ENCODE data around the gene ICAM4. TPM values are rescaled to one million over a fixed set of nuclear protein-coding genes. Genes with fewer than 3 reads are reported as not detected.

The ICAM4 gene
- total and polyA plus RNA-seq, 2 of the 13 experiments (the other 11 are each of a cell fraction or from before 2014, with no cell fraction given), result 2.9 to 4.0 TPM

DNA sequence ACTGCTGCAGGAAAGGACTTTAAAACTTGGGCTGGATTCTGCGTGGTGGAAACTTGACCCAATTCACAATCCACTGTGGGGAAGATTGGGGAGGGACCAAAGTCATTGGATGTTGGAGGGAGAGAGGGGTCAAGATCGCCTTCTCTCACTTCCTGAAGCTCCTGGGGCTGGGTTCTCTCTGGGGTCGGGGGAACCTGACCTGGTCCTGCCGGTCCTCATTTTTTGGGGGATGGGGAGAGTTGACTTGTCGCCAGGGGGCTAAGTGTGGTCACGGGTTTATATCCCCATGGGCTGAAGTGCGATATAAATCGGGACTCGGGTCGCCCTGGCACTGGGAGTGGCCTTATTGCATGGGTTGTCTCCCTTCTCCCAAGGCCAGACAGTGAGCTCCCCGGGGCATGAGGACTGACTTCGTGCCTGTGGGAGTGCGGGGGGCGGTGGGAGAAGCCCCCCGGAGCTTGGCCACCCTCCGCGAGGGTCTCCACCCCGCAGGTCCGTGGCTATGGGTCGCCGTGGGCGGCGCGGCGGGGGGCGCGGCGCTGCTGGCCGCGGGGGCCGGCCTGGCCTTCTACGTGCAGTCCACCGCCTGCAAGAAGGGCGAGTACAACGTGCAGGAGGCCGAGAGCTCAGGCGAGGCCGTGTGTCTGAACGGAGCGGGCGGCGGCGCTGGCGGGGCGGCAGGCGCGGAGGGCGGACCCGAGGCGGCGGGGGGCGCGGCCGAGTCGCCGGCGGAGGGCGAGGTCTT lies 9.3 kb downstream of the ICAM4 start (continued):
- TF ChIP-seq, protein P1, sequence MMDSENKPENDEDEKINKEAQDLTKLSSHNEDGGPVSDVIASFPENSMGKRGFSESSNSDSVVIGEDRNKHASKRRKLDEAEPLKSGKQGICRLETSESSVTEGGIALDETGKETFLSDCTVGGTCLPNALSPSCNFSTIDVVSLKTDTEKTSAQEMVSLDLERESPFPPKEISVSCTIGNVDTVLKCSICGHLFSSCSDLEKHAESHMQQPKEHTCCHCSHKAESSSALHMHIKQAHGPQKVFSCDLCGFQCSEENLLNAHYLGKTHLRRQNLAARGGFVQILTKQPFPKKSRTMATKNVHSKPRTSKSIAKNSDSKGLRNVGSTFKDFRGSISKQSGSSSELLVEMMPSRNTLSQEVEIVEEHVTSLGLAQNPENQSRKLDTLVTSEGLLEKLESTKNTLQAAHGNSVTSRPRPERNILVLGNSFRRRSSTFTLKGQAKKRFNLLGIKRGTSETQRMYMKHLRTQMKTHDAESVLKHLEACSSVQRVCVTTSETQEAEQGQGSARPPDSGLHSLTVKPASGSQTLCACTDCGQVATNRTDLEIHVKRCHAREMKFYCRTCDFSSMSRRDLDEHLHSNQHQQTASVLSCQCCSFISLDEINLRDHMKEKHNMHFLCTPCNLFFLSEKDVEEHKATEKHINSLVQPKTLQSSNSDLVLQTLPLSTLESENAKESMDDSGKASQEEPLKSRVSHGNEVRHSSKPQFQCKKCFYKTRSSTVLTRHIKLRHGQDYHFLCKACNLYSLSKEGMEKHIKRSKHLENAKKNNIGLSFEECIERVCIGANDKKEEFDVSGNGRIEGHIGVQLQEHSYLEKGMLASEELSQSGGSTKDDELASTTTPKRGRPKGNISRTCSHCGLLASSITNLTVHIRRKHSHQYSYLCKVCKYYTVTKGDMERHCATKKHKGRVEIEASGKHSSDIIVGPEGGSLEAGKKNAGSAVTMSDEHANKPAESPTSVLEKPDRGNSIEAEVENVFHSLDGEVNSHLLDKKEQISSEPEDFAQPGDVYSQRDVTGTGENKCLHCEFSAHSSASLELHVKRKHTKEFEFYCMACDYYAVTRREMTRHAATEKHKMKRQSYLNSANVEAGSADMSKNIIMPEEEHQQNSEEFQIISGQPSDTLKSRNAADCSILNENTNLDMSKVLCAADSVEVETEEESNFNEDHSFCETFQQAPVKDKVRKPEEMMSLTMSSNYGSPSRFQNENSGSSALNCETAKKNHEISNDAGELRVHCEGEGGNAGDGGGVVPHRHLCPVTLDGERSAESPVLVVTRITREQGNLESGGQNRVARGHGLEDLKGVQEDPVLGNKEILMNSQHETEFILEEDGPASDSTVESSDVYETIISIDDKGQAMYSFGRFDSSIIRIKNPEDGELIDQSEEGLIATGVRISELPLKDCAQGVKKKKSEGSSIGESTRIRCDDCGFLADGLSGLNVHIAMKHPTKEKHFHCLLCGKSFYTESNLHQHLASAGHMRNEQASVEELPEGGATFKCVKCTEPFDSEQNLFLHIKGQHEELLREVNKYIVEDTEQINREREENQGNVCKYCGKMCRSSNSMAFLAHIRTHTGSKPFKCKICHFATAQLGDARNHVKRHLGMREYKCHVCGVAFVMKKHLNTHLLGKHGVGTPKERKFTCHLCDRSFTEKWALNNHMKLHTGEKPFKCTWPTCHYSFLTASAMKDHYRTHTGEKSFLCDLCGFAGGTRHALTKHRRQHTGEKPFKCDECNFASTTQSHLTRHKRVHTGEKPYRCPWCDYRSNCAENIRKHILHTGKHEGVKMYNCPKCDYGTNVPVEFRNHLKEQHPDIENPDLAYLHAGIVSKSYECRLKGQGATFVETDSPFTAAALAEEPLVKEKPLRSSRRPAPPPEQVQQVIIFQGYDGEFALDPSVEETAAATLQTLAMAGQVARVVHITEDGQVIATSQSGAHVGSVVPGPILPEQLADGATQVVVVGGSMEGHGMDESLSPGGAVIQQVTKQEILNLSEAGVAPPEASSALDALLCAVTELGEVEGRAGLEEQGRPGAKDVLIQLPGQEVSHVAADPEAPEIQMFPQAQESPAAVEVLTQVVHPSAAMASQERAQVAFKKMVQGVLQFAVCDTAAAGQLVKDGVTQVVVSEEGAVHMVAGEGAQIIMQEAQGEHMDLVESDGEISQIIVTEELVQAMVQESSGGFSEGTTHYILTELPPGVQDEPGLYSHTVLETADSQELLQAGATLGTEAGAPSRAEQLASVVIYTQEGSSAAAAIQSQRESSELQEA (CRISPR knock-in tag; IDR thresholded peaks at IDR 0.05; ENCODE audit: not compliant biosample characterization), result no peak
- TF ChIP-seq, protein P2, sequence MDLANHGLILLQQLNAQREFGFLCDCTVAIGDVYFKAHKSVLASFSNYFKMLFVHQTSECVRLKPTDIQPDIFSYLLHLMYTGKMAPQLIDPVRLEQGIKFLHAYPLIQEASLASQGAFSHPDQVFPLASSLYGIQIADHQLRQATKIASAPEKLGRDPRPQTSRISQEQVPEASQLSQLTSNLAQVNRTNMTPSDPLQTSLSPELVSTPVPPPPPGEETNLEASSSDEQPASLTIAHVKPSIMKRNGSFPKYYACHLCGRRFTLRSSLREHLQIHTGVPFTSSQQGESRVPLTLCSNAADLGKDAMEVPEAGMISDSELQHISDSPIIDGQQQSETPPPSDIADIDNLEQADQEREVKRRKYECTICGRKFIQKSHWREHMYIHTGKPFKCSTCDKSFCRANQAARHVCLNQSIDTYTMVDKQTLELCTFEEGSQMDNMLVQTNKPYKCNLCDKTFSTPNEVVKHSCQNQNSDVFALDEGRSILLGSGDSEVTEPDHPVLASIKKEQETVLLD (CRISPR knock-in tag; IDR thresholded peaks at IDR 0.05; ENCODE audit: low read depth), result peak; percentile 77
- TF ChIP-seq ZNF616 (CRISPR knock-in tag; IDR thresholded peaks at IDR 0.05; ENCODE audit: low read depth), result peak; percentile 94; the same call in 1 of the 2 replicates
- 0 out of 2 replicates have a peak, but pooled peaks have one; percentile 66 for TF ChIP-seq ARNT2 (CRISPR knock-in tag; IDR thresholded peaks at IDR 0.05; ENCODE audit: low read depth)
- TF ChIP-seq SRSF1 (optimal IDR thresholded peaks at IDR 0.05; ENCODE audit: low read depth, low read length), result no peak
- peak; percentile 64; the same call in 1 of the 2 replicates for TF ChIP-seq ZFY (CRISPR knock-in tag; IDR thresholded peaks at IDR 0.05)
- peak; percentile 84; the same call in 1 of the 2 replicates for TF ChIP-seq KDM5B (CRISPR knock-in tag; IDR thresholded peaks at IDR 0.05; ENCODE audit: borderline replicate concordance)
- TF ChIP-seq, protein P3, sequence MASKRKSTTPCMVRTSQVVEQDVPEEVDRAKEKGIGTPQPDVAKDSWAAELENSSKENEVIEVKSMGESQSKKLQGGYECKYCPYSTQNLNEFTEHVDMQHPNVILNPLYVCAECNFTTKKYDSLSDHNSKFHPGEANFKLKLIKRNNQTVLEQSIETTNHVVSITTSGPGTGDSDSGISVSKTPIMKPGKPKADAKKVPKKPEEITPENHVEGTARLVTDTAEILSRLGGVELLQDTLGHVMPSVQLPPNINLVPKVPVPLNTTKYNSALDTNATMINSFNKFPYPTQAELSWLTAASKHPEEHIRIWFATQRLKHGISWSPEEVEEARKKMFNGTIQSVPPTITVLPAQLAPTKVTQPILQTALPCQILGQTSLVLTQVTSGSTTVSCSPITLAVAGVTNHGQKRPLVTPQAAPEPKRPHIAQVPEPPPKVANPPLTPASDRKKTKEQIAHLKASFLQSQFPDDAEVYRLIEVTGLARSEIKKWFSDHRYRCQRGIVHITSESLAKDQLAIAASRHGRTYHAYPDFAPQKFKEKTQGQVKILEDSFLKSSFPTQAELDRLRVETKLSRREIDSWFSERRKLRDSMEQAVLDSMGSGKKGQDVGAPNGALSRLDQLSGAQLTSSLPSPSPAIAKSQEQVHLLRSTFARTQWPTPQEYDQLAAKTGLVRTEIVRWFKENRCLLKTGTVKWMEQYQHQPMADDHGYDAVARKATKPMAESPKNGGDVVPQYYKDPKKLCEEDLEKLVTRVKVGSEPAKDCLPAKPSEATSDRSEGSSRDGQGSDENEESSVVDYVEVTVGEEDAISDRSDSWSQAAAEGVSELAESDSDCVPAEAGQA (IDR thresholded peaks at IDR 0.05; ENCODE audit: low read depth), result no peak
- TF ChIP-seq, protein P3 (CRISPR knock-in tag; IDR thresholded peaks at IDR 0.05; ENCODE audit: borderline replicate concordance), result 0 out of 2 replicates have a peak, but pooled peaks have one; percentile 55
- TF ChIP-seq ZIK1 (CRISPR knock-in tag; IDR thresholded peaks at IDR 0.05; ENCODE audit: borderline replicate concordance, low read depth), result peak; percentile 56; the same call in 1 of the 2 replicates
- TF ChIP-seq SAFB2 (CRISPR knock-in tag; IDR thresholded peaks at IDR 0.05; ENCODE audit: borderline replicate concordance, low read depth), result no peak
- peak; percentile 85; the same call in 1 of the 2 replicates for TF ChIP-seq ZNF841 (CRISPR knock-in tag; IDR thresholded peaks at IDR 0.05; ENCODE audit: borderline replicate concordance)
